Duodenal mucosa (tissue), 2 donors: ENCODE data around the gene PTPRN2.

Source experiments
- H3K27ac ChIP-seq: one replicate; pipeline ENCODE4 v1.7.0; 2013; ENCODE audit warnings: low read depth, low read length
- H3K27me3 ChIP-seq, 2 donors: one replicate each; pipeline ENCODE4 v1.7.0; 2013; ENCODE audit warnings: low read length in 2 of 2, control low read depth in 1 of 2; ENCODE audit not compliant: insufficient read depth in 2 of 2, control insufficient read depth in 1 of 2
- H3K36me3 ChIP-seq, 2 donors: one replicate each; pipeline ENCODE4 v1.7.0; 2013; ENCODE audit warnings: low read length in 2 of 2, control low read depth in 1 of 2; ENCODE audit not compliant: insufficient read depth in 2 of 2, control insufficient read depth in 1 of 2
- H3K4me1 ChIP-seq, 2 donors: one replicate each; pipeline ENCODE4 v1.7.0; 2013; ENCODE audit warnings: low read length in 2 of 2, control low read depth in 1 of 2; ENCODE audit not compliant: insufficient read depth in 2 of 2, control insufficient read depth in 1 of 2
- H3K4me3 ChIP-seq, 2 donors: one replicate each; pipeline ENCODE4 v1.7.0; 2013; ENCODE audit warnings: low read length in 2 of 2, low read depth in 1 of 2
- H3K9ac ChIP-seq, 2 donors: one replicate each; pipeline ENCODE4 v1.7.0; 2013; ENCODE audit warnings: low read length in 2 of 2, low read depth in 1 of 2
- H3K9me3 ChIP-seq, 2 donors: one replicate each; pipeline ENCODE4 v1.7.0; 2013; ENCODE audit warnings: low read length in 2 of 2, control low read depth in 1 of 2; ENCODE audit not compliant: control insufficient read depth in 1 of 2

PTPRN2 gene

DNA sequence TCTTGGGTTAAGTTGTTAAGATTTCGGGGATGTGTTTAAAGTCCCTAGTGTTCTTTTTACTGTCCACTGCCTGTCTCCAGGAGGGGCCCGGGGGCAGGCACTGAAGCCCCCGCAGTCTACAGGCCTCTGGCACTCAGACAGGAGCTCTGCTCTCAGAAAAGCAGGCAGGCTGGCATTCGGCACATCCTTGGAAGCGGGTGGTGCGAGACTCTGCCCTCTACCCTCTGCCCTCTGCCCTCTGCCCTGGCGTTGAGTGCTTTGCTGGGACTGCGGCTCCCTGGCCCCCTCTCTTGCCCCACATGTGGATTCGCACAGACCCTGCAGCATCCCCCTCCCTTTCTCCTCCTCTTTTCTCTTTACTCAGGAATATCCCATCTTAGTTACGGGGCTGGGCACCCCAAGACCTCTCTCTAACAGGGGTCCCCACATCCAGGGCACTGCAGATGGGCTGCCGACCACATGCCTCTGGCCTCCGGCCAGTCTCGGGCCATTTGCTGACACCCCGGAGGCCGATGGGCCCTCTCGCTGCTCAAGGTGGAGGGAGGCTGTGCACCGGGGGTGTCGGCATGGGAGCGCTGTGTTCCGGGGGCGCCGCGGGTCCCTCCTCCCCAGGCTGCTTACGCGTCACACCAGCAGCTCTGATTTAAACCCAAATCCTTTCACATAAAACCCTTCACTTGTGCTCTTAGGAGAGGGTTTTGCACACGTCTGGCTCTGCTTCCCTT, 770.9 kb downstream of the PTPRN2 start:
- no peak overlapping the region for H3K4me3 ChIP-seq
- H3K36me3 ChIP-seq: no peaks in the 10 kb centered on the region
- H3K9me3 ChIP-seq: no peaks in the 10 kb centered on the region
- H3K9ac ChIP-seq: no peak overlapping the region
- no peak overlapping the region for H3K27ac ChIP-seq
- no peaks in the 10 kb centered on the region for H3K27me3 ChIP-seq
- H3K4me1 ChIP-seq: no peaks in the 10 kb centered on the region

DNA sequence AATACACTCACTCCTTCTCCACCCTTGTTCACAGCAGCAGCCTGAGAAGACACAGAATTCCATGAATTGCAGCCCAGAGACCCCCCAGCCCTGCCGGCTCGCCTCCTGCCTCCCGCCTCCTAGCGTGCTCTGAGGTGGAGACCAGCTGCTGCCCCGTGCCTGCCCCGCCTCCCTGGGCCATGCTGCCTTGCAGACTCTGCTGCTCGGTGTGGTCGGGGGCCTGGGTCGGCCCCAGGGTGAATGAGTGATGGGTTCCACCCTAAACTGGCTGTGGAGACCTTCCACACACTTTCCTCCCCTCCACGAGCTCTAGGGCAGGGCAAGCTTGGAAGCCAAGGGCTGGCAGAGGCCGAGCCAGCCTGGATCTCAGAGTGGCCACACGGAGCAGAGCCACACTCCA, 771.5 kb downstream of the PTPRN2 start:
- Histone ChIP-seq H3K4me1 (no peaks in the 10 kb centered on the region), H3K27me3 (no peaks in the 10 kb centered on the region), H3K27ac (no peak overlapping the region), H3K4me3 (no peak overlapping the region), H3K9ac (no peak overlapping the region), H3K36me3 (no peaks in the 10 kb centered on the region), H3K9me3 (no peaks in the 10 kb centered on the region)

DNA sequence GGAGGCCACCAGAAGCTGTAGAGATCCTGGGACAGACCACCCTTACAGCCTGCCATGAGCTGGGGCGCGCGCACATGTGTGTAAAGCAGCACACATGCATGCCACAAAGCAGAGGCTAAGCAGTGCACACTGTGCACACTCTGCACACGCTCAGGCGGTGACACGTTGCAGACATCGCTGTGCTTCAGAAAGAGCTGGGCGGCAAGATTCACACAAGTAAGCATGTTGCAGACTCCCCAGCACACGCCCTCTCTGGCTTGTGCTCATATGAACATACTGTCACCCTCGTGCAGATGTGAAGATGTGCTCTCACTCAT, 772.0 kb downstream of the PTPRN2 start:
- Histone ChIP-seq H3K4me3 (no peak overlapping the region), H3K36me3 (no peaks in the 10 kb centered on the region), H3K9ac (no peak overlapping the region), H3K4me1 (no peaks in the 10 kb centered on the region), H3K27ac (no peak overlapping the region), H3K27me3 (no peaks in the 10 kb centered on the region), H3K9me3 (no peaks in the 10 kb centered on the region)

GRCh38 chr7:157814931-157815705, 772.5 kb downstream of the PTPRN2 start:
- Histone ChIP-seq H3K4me3 (no peak overlapping the region), H3K4me1 (no peaks in the 10 kb centered on the region), H3K9me3 (no peaks in the 10 kb centered on the region), H3K27ac (no peak overlapping the region), H3K27me3 (no peaks in the 10 kb centered on the region), H3K36me3 (no peaks in the 10 kb centered on the region), H3K9ac (no peak overlapping the region)

GRCh38 chr7:157813741-157814661, 773.6 kb downstream of the PTPRN2 start:
- Histone ChIP-seq H3K36me3 (no peaks in the 10 kb centered on the region), H3K9me3 (no peaks in the 10 kb centered on the region), H3K9ac (no peak overlapping the region), H3K27ac (no peak overlapping the region), H3K27me3 (no peaks in the 10 kb centered on the region), H3K4me3 (no peak overlapping the region), H3K4me1 (no peaks in the 10 kb centered on the region)

- Histone ChIP-seq H3K27me3 (no peaks in the 10 kb centered on the region), H3K9ac (no peak overlapping the region), H3K27ac (no peak overlapping the region), H3K9me3 (no peaks in the 10 kb centered on the region), H3K4me3 (no peak overlapping the region), H3K4me1 (no peaks in the 10 kb centered on the region), H3K36me3 (no peaks in the 10 kb centered on the region)
Measured at GRCh38 chr7:157813053-157813452, 774.6 kb downstream of the PTPRN2 start.

- no peak overlapping the region for H3K4me3 ChIP-seq
- no peaks in the 10 kb centered on the region for H3K36me3 ChIP-seq
- no peaks in the 10 kb centered on the region for H3K4me1 ChIP-seq
- H3K27me3 ChIP-seq: no peaks in the 10 kb centered on the region
- H3K27ac ChIP-seq: no peak overlapping the region
- H3K9ac ChIP-seq: no peak overlapping the region
- no peaks in the 10 kb centered on the region for H3K9me3 ChIP-seq
Measured at GRCh38 chr7:157811946-157812345, 775.7 kb downstream of the PTPRN2 start.

DNA sequence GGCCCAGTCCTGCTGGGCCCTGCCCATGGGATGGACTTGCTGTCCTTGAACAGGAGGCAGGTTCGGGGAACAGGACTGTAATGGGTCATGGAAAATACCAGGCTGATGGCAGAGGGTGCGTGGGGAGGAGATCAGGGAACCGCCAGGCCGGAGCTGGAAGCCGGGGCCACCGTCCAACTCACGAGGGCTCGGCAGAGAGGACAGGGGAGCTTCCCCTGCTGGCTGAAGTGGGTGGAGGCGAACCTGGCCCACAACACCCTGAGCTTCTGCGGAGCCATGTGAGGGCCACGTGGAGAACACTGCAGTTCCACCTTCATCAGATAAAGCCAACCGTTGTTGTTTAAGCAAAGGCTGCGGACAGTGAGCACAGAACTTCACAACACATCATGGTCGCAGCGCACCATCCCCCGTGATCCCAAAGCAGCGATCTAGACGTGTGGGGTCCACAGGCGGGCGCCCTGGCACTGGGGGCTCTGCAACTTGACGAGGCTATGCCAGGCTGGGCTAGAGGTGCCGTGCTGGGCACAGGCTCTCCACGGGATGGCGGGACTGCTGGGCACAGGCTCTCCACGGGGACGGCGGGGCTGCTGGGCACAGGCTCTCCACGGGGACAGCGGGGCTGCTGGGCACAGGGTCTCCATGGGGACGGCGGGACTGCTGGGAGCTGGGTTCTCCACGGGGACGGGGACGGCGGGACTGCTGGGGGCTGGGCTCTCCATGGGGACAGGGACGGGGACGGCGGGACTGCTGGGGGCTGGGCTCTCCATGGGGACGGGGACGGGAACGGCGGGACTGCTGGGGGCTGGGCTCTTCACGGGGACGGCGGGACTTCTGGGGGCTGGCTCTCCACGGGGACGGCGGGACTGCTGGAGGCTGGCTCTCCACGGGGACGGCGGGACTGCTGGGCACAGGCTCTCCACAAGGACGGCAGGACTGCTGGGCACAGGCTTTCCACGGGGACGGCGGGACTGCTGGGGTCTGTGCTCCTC, 777.5 kb downstream of the PTPRN2 start:
- Histone ChIP-seq H3K27ac (no peak overlapping the region), H3K4me1 (no peaks in the 10 kb centered on the region), H3K36me3 (no peaks in the 10 kb centered on the region)

DNA sequence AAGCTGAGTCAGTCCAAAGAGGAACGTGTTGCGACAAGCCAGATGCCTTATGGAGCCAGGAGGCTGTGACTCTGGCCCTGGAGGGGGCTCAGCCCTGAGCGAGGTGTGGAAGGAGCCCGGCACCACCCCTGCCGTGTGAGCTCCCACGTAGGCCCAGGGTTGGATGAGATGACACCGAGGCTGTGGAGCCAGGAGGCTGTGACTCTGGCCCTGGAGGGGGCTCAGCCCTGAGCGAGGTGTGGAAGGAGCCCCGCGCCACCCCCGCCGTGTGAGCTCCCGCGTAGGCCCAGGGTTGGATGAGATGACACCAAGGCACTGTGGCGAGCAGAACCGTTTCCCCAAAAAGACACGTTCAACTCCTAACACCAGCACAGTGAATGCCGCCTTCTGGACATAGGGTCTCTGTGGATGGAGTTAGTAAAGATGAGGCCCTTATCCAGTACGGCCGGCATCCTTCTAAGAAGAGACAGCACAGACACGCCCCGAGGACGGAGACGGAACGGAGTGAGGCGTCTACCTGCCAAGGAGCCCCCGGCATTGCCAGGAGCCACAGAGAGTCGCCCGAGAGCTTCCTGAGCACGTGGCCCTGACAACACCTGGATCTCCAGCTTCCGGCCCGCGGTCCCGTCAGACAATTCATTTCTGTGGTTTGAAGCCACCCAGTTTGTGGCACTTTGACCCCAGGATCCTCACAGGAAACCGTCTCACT, 778.3 kb downstream of the PTPRN2 start:
- no peaks in the 10 kb centered on the region for H3K9me3 ChIP-seq
- no peaks in the 10 kb centered on the region for H3K4me1 ChIP-seq

More for the DNA sequence above, 777.5 kb downstream of the PTPRN2 start:
- H3K27me3 ChIP-seq: no peaks in the 10 kb centered on the region
- H3K4me3 ChIP-seq: no peak overlapping the region
- H3K9me3 ChIP-seq: no peaks in the 10 kb centered on the region
- H3K9ac ChIP-seq: no peak overlapping the region

More for the DNA sequence above, 778.3 kb downstream of the PTPRN2 start:
- H3K4me3 ChIP-seq: no peak overlapping the region
- no peaks in the 10 kb centered on the region for H3K36me3 ChIP-seq
- no peak overlapping the region for H3K9ac ChIP-seq
- H3K27ac ChIP-seq: no peak overlapping the region
- H3K27me3 ChIP-seq: no peaks in the 10 kb centered on the region
